Left lobe of liver (tissue), 2 donors: Measurements from ENCODE around the gene NDUFC2. TPM values are rescaled to one million over a fixed set of nuclear protein-coding genes. Genes with fewer than 3 reads are reported as not detected.
"Not testable (repeated sequence)": the region's sequence is repeated elsewhere in the genome, so short reads cannot be mapped to it uniquely, and the experiment has no call there.

Source experiments
- ATAC-seq: fragments of 200-7000 bp; cut with Tn5 transposase; one replicate; pipeline ENCODE4 v1.9.1; 2020; ENCODE audit warnings: mild to moderate bottlenecking, moderate library complexity
- DNase-seq: peaks from one replicate; pipeline ENCODE4 v3.0.0-alpha.2; 2020; ENCODE audit warnings: low spot score
- total RNA-seq: library from RNA; stranded (reverse); gene quantifications from one replicate; pipeline ENCODE4 v1.2.1, GENCODE V29; 2021
- donor health status: DM: no; HTN: no; CAD: no; lungs with moderate emphysema.
- donor health status: DM: no; HTN: yes; CAD: no.

NDUFC2 gene
- total RNA-seq, 1 donor from 2014 or later, result 210 TPM

DNA sequence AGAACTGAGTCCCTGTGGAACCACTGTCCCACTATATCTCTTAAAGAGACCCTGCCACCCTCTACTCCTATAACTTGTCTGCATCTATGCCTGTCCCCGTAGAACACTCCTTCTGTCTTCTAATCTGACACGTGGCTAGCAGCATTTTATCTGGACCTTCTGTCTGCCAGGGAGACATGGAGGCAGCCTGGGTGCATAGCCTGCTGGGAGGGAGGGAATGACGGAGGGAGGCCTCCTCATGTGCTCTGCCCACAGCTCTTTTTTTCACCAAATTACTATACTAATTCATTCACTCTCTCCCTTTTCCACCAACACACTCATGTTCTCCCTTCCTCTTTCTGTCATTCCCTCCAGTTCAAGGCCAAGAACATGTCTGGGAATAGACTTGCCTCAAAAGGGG is 23.6 kb downstream of the NDUFC2 start:
- no peak for DNase-seq
- no peak for ATAC-seq

DNA sequence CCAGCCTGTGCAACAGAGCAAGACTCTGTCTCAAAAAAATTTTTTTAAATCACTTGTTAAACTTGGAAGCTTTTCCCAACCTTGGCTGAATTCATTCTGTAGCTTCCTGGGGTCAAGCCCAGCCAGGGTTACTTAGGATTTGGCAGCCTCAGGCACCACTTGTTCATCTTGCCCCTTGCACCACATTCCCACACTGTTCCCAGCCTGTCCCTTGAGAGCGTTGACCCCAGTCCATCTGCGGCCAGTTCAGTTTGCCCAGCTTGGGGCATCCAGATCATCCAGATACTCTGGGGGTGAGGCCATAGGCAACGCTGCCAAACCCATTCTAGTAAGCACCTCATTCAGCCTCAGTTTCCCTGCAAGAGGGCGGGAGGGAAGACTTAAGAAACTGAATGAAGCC is 24.7 kb downstream of the NDUFC2 start:
- ATAC-seq (peak; percentile 79), DNase-seq (peak; percentile 88)

- ATAC-seq, result no peak
- no peak for DNase-seq
Observed at GRCh38 chr11:78050964-78051831, 28.5 kb downstream of the NDUFC2 start.

DNA sequence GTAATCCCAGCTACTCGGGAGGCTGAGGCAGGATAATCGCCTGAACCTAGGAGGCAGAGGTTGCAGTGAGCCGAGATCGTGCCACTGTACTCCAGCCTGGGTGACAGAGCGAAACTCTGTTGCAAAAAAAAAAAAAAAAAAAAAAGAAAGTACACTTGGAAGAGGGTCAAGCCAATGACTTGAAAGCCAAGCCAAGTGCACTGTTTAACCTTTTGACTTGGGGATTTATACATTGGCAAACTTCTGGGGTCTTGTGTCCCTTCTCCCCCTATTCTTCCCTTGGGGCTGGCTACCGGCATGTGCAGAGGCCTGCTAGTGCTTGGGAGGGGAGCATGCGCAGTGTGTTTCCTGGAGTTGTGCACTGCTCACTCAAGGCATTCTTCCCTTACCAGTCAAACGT is 30.3 kb downstream of the NDUFC2 start:
- ATAC-seq (peak; percentile 6), DNase-seq (no peak)

DNA sequence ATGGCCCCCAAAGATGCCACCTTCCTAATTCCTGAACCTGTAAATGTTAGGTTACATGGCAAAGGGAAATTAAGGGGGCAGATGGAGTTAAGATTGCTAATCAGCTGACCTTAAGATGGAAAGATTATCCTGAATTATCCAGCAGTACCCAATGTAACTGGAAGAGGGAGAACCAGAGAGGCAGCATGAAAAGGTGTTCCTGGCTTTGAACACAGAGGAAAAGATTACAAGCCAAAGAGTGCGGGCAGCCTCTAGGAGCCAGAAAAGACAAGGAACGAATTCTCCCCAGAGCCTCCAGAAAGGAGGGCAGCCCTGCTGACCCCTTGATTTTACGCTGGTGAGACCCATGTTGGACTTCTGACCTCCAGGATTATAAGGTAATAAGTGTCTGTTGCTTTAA is 31.1 kb downstream of the NDUFC2 start:
- ATAC-seq (peak; percentile 36), DNase-seq (no peak)

GRCh38 chr11:78046486-78046854 is 33.2 kb downstream of the NDUFC2 start:
- DNase-seq, result no peak
- ATAC-seq, result no peak

DNA sequence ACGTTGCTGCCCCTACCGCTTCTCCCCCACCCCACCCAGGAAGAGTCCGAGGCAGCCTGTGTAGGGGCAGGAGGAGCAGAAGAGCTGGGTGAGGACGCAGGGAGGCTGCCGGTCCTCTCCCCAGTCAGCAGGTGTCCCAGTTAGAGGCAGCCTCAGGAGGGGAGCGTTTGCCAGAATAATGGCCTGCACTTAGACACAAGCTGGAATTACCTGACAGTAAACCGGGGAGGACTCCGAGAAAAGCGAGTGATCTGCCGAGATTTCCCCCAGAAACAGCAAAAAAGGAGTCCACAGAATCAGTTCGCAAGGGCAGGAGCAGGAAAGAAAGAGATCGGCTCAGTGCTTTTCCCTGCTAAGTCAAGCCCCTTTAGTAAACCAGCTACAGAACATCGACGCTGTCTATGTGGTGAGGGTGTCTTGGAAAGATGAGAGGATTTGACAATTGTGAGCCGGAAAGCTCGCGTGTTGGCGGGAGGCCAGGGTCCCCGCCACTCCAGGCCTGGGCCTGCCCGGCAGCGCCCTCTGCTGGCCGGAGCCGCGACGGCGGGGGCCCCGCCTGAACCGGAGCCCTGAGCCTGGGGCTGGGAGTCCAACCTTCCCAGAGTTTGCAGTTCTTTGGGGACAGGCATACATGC is 33.7 kb downstream of the NDUFC2 start:
- DNase-seq (peak; percentile 90), ATAC-seq (peak; percentile 93)

DNA sequence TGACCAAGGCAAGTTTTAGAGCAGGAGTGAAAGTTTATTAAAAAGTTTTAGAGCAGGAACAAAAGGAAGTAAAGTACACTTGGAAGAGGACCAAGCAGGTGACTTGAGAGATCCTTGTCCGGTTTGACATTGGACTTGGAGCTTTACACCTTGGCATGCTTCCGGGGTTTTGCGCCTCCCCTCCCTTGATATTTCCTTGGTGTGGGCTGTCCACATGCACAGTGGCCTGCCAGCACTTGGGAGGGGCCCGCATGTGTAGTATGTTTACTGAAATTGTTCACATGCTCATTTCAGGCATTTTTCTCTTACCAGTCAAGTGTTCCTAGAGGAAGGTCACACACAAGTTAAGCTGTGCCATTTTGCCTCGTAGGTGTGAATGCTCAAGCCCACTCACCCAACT is 35.0 kb downstream of the NDUFC2 start:
- ATAC-seq, result no peak
- DNase-seq, result no peak

- ATAC-seq, result no peak
- DNase-seq, result no peak
Observed at GRCh38 chr11:78041843-78042440, 37.7 kb downstream of the NDUFC2 start.

GRCh38 chr11:78041380-78041719 is 38.3 kb downstream of the NDUFC2 start:
- not testable (repeated sequence) for ATAC-seq, DNase-seq

- DNase-seq (no peak), ATAC-seq (no peak)
Observed at GRCh38 chr11:78040691-78041379, 38.8 kb downstream of the NDUFC2 start.

DNA sequence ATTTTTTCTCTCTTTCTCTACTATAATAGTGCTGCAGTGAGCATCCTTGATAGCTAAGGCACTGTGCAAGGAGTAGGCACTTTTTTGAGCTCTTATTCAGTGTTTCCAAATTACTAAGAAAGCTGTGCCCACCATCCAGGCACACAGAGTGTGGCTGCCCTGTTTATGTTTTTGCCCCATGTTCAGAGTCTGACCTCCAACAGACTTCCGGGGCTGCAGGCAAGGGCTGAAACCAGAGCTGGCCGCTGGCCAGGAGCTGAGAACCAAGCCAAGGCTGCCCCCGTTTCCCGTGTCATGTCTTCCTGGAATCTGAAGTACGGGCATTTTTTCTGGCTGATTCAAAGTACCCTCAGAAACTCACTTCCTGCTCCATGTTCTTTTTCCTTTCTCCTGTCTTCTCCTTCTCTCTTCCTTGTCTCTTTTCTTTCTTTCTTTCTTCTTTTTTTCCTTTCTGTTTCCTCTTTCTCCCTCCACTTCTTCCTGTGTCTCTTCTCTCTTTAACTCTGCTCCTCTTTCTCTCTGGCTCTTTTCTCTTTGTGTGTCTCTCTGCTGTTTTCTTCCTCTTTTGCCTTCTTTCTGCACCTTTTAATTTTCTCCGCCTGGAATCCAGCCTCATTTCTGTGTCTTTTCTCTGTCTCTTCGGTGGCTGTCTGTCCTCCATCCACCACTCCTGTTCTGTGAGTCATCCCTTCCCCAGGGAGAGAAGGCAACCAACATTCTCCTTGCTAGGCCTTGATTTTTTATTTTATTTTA is 39.6 kb downstream of the NDUFC2 start:
- ATAC-seq, result no peak
- DNase-seq, result peak; percentile 62

- ATAC-seq (no peak), DNase-seq (no peak)
Observed at GRCh38 chr11:78039391-78039918, 40.2 kb downstream of the NDUFC2 start.

DNA sequence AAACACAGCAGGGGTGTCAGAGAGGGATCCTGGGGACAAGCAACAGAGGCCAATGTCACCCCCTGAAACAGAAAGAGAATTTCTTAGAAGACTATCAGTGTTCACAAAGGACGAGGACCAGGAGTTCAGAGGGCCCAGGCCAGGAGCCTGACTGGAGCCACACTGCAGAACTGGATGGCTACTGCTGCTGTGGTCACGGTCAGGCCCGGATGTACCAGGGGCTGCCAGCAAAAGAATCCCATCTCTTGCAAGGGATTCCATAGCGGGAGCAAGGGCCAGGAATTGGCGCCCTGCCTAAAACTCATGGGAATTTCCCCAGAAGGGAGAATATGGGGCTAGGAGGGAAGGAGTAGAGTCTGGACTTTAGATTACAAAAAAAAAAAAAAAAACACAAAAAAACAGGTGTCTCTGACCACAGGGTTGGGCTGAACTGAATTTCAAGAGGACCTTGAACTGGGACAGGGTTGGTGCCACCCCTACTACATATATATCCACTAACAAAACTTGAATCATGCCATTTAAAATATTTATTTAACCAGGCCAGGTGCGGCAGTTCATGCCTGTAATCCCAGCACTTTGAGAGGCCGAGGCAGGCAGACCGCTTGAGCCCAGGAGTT is 40.9 kb downstream of the NDUFC2 start:
- ATAC-seq (peak; percentile 48), DNase-seq (peak; percentile 71)

DNA sequence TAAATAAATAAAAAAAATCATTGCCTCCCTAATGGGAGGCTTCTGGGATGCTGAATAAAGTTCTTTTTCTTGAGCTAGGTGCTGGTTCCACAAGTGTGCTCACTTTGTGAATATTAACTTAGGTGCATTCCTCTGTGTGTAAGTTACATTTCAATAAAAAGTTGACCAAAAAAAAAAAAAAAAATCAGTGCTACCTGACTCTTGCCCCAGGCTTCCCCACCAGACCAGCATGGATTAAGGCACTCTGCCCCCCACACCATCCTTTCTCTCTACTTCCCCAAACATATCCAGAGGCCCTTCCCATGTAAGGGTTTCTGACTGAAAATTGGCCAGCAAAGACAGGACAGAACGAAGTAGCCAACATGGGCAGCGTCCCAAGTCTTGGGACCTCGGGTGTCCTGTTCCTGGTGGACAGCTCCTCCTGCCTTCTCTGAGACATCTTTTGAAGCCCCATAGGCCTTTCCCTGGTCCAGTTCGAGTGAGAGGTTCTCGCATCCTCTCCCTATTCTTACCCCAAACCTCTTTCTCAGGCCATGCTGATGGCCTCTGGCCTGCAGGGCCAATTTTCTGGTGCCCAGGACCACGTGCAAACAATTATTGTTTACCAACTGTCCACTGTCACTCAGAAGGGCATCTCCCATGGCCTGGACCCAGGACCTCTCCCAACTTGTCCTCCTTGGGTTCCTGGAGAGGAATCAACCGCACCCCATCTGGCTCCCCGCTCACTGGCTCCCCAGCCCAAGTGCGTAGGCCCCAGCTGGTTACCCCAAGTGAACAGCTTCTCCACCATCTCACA is 41.6 kb downstream of the NDUFC2 start:
- peak; percentile 65 for ATAC-seq
- DNase-seq, result peak; percentile 67

DNA sequence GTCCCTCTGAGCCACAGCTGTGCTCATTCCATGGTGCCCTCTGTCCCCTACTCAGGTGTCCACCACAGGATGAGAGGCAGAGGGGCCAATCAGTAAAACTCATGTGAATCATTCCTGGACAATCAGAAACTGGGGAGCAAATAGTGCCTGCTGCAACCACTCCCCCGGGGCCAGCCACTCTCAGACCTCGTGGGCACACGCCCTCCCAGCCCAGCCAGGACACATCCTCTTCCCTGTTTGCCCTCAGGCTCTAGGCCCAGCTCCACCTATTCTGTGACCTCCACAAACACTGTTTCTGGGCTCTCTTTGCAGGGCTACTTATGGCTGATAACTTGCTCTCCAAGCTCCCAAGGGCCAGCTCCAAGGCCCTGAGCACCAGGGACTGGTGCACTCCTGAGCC is 42.6 kb downstream of the NDUFC2 start:
- ATAC-seq (peak; percentile 88), DNase-seq (peak; percentile 90)

DNA sequence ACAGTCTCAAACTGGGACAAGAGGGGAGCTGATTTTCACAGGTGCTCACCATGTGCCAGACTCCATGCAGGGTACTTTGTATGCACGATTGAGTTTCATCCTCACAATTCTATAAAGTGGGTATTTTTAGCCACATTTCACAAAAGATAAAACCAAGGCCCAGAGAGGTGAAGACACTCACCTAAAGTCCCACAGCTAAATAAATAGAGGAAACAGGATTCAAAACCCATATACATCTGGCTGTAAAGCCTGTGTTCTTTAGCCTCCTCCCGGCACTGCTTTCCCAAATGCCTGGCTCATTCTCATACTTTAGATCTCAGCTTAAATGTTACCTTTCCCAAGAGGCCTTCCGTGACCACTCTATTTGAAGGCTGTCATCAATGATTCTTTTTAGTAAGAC is 43.3 kb downstream of the NDUFC2 start:
- ATAC-seq (no peak), DNase-seq (no peak)

GRCh38 chr11:78034623-78035022 is 45.0 kb downstream of the NDUFC2 start:
- DNase-seq, result no peak
- no peak for ATAC-seq

- DNase-seq, result no peak
- no peak for ATAC-seq
Observed at GRCh38 chr11:78033040-78033439, 46.6 kb downstream of the NDUFC2 start.
